ENCODE measurements around the gene CYYR1. TPM values are rescaled to one million over a fixed set of nuclear protein-coding genes. Genes with fewer than 3 reads are reported as not detected.

Gene CYYR1
- total RNA-seq (2022; extraction: Qiagen RNA extraction; ENCODE audit: low read depth), result not detected in 5 replicates

GRCh38 chr21:26572702-26573381, at the start of gene CYYR1:
CYYR1 (minus strand) TSS chr21:26573286; CDS start chr21:26572940, 346 bp downstream.

